HepG2 (cell line): ENCODE results near the gene DYNC1I2. TPM values are rescaled to one million over a fixed set of nuclear protein-coding genes. Genes with fewer than 3 reads are reported as not detected.

ENCODE experiments used
- EEA1 ChIP-seq: sonication (generic); formaldehyde crosslinking; IDR thresholded peaks from 2 replicates; pipeline ENCODE4 v1.5.1; 2020; ENCODE audit warnings: mild to moderate bottlenecking, missing genetic modification reagents, borderline replicate concordance
- EP300 ChIP-seq, 3 experiments: sonication (generic) in 1 of 3; formaldehyde crosslinking in 1 of 3; IDR thresholded peaks; 2 replicates each; pipeline versions ENCODE4 v1.5.1 to v1.6.1; 2011 to 2020; ENCODE audit warnings: low read depth in 2 of 3, low read length in 2 of 3, borderline replicate concordance in 1 of 3, improper control_type of control experiment in 1 of 3, mild to moderate bottlenecking in 1 of 3, missing genetic modification reagents in 1 of 3, moderate library complexity in 1 of 3
- FOXK1 ChIP-seq: sonication (generic); formaldehyde crosslinking; IDR thresholded peaks from 2 replicates; pipeline ENCODE4 v1.4.0; 2020; ENCODE audit warnings: low read depth, missing genetic modification reagents, borderline replicate concordance
- HDAC1 ChIP-seq: sonication (generic); formaldehyde crosslinking; IDR thresholded peaks from 2 replicates; pipeline ENCODE4 v1.5.1; 2020; ENCODE audit warnings: mild to moderate bottlenecking, missing genetic modification reagents
- IRX3 ChIP-seq: sonication (generic); formaldehyde crosslinking; IDR thresholded peaks from 2 replicates; pipeline ENCODE4 v1.8.1; 2023; ENCODE audit warnings: mild to moderate bottlenecking, low read depth, missing genetic modification reagents, borderline replicate concordance
- NR0B2 ChIP-seq: sonication (generic); formaldehyde crosslinking; IDR thresholded peaks from 2 replicates; pipeline ENCODE4 v1.4.0; 2020; ENCODE audit warnings: mild to moderate bottlenecking, missing genetic modification reagents
- NR2F6 ChIP-seq, 2 experiments: IDR thresholded peaks; 2 replicates each; pipeline ENCODE4 v1.6.1; 2016; ENCODE audit warnings: antibody characterized with exemption in 1 of 2, mild to moderate bottlenecking in 1 of 2
- RNF219 ChIP-seq: sonication (generic); formaldehyde crosslinking; IDR thresholded peaks from 2 replicates; pipeline ENCODE4 v1.5.0; 2020; ENCODE audit warnings: mild to moderate bottlenecking, missing genetic modification reagents
- TBX3 ChIP-seq: fragments of 450-650 bp; IDR thresholded peaks from 2 replicates; pipeline ENCODE4 v1.6.1; 2017; ENCODE audit warnings: antibody characterized with exemption, mild to moderate bottlenecking, inconsistent platforms, borderline replicate concordance
- TRIM22 ChIP-seq: fragments of 450-650 bp; IDR thresholded peaks from 2 replicates; pipeline ENCODE4 v1.6.1; 2017
- ZNF512B ChIP-seq: sonication (generic); formaldehyde crosslinking; IDR thresholded peaks from 2 replicates; pipeline ENCODE4 v1.5.1; 2020; ENCODE audit warnings: missing genetic modification reagents, mild to moderate bottlenecking, borderline replicate concordance
- ZNF83 ChIP-seq: sonication (generic); formaldehyde crosslinking; IDR thresholded peaks from 2 replicates; pipeline ENCODE4 v1.4.0; 2020; ENCODE audit warnings: missing genetic modification reagents, mild to moderate bottlenecking, borderline replicate concordance
- polyA plus RNA-seq, 8 experiments: library from polyadenylated mRNA; depleted of rRNA in 3 of 8; stranded (reverse) in 7 of 8; unstranded in 1 of 8; fragments of >200 nt; fragmentation: Illumina TruSeq in 4 of 8; extraction: Trizol in 4 of 8; gene quantifications; 2 replicates each; pipeline versions ENCODE4 v1.2.1 to v1.2.3, GENCODE V29; 2011 to 2016; ENCODE audit warnings: low read depth in 4 of 8, missing spikeins in 1 of 8, mixed read lengths in 1 of 8; ENCODE audit not compliant: insufficient read depth in 1 of 8
- total RNA-seq, 5 experiments: library from RNA; depleted of rRNA; stranded (reverse); fragments of >200 nt; fragmentation: Illumina TruSeq; extraction: Trizol; gene quantifications; 2 replicates each; pipeline ENCODE4 v1.2.3, GENCODE V29; 2016; ENCODE audit warnings: low read depth in 1 of 5
- TF ChIP-seq, protein P1 (sequence below): sonication (generic); formaldehyde crosslinking; IDR thresholded peaks from 2 replicates; pipeline ENCODE4 v1.4.0; 2020; ENCODE audit warnings: low read depth, mild to moderate bottlenecking, missing genetic modification reagents
- TF ChIP-seq, protein P2 (sequence below): sonication (generic); formaldehyde crosslinking; IDR thresholded peaks from 2 replicates; pipeline ENCODE4 v1.4.0; 2020; ENCODE audit warnings: missing genetic modification reagents, borderline replicate concordance
- TF ChIP-seq, protein P3 (sequence below): IDR thresholded peaks from 2 replicates; pipeline ENCODE4 v1.6.1; 2016; ENCODE audit warnings: missing genetic modification reagents, missing compliant biosample characterization

Gene DYNC1I2
- total and polyA plus RNA-seq, 2 of the 13 experiments (the other 11 are each of a cell fraction or from before 2014, with no cell fraction given) = 84.0 to 99.8 TPM

DNA sequence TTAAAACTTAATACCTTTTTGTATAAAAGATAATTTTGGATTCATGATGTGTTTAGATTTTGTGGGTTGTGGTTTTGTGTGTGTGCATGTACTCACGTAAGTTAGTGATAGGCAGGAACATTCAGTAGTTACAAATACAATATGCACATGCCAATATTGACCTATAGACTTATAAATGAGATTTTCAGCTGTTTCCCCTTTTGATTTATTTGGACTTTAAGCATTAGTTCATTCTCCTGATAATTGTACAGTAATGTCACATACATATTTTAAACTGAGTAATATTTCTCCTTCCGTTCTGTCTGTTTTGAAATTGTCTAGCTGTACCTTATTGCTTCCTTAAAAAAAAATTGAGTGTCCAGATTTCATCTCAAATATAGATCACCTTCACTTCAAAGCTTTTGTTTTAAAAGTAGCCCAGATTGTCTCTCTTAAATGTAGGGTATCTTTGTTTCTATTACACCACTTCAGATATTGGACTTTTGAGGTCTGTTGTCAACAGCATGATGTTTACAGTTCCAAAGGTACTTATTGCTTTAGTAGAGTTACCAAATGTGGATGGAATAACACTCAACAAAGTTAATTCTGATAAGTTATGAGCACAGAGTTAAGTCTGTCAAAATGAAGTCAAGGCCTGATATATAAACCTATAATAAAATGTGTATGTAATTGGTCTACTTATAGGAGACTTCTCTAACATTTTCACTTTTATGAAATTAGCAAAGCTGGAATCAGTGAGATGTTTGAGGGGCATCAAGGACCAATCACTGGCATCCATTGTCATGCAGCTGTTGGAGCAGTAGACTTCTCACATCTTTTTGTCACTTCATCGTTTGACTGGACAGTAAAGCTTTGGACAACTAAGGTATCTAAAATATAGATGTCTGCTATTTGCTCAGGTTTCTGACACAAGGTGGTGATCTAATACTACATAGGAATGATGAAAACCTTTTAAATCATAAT is 42.0 kb downstream of the DYNC1I2 start (continued):
- TF ChIP-seq ZNF512B (CRISPR knock-in tag) (no peak), FOXK1 (peak; percentile 87), TBX3 (peak; percentile 79; the same call in 1 of the 2 replicates), IRX3 (CRISPR knock-in tag) (no peak), NR0B2 (CRISPR knock-in tag) (no peak), RNF219 (CRISPR knock-in tag) (no peak), NR2F6 (IDR thresholded peaks at IDR 0.05) (peak; percentile 51), NR2F6 (CRISPR knock-in tag; IDR thresholded peaks at IDR 0.05) (no peak; the same call in 1 of the 2 replicates), EEA1 (CRISPR knock-in tag) (no peak), EP300 (IDR thresholded peaks at IDR 0.05; ENCODE audit: low read depth in 2 of 2, low read length in 2 of 2) (peak; percentile 96 to 97), EP300 (CRISPR knock-in tag; IDR thresholded peaks at IDR 0.05; ENCODE audit: borderline replicate concordance) (peak; percentile 76; the same call in 1 of the 2 replicates), TRIM22 (no peak), HDAC1 (CRISPR knock-in tag) (peak; percentile 43; the same call in 1 of the 2 replicates), ZNF83 (CRISPR knock-in tag) (no peak)
- TF ChIP-seq, protein P1, sequence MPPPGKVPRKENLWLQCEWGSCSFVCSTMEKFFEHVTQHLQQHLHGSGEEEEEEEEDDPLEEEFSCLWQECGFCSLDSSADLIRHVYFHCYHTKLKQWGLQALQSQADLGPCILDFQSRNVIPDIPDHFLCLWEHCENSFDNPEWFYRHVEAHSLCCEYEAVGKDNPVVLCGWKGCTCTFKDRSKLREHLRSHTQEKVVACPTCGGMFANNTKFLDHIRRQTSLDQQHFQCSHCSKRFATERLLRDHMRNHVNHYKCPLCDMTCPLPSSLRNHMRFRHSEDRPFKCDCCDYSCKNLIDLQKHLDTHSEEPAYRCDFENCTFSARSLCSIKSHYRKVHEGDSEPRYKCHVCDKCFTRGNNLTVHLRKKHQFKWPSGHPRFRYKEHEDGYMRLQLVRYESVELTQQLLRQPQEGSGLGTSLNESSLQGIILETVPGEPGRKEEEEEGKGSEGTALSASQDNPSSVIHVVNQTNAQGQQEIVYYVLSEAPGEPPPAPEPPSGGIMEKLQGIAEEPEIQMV = no peak
- TF ChIP-seq, protein P2, sequence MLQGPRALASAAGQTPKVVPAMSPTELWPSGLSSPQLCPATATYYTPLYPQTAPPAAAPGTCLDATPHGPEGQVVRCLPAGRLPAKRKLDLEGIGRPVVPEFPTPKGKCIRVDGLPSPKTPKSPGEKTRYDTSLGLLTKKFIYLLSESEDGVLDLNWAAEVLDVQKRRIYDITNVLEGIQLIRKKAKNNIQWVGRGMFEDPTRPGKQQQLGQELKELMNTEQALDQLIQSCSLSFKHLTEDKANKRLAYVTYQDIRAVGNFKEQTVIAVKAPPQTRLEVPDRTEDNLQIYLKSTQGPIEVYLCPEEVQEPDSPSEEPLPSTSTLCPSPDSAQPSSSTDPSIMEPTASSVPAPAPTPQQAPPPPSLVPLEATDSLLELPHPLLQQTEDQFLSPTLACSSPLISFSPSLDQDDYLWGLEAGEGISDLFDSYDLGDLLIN (CRISPR knock-in tag) = no peak
- TF ChIP-seq, protein P3, sequence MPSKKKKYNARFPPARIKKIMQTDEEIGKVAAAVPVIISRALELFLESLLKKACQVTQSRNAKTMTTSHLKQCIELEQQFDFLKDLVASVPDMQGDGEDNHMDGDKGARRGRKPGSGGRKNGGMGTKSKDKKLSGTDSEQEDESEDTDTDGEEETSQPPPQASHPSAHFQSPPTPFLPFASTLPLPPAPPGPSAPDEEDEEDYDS = no peak
